ENCODE measurements around the gene RPS4Y1.
A peak's percentile ranks its signal among the peaks of the same experiment; 100 is the strongest.

Gene RPS4Y1

GRCh38 chrY:2874211-2874610 lies 32.8 kb downstream of the RPS4Y1 start:
- no peak for DNase-seq (ENCODE audit: extremely low read depth in 1 of 2, low read depth in 1 of 2)

GRCh38 chrY:2883561-2883960 lies 42.2 kb downstream of the RPS4Y1 start:
- no peak for DNase-seq (ENCODE audit: extremely low read depth in 1 of 2, low read depth in 1 of 2)

GRCh38 chrY:2885880-2886279 lies 44.5 kb downstream of the RPS4Y1 start:
- DNase-seq (ENCODE audit: extremely low read depth in 1 of 2, low read depth in 1 of 2): no peak

- no peak for DNase-seq (ENCODE audit: extremely low read depth in 1 of 2, low read depth in 1 of 2)
Measured at GRCh38 chrY:2887386-2887785, 46.0 kb downstream of the RPS4Y1 start.

GRCh38 chrY:2887955-2888354 lies 46.6 kb downstream of the RPS4Y1 start:
- DNase-seq (ENCODE audit: extremely low read depth in 1 of 2, low read depth in 1 of 2): no peak

- DNase-seq (ENCODE audit: extremely low read depth in 1 of 2, low read depth in 1 of 2): no peak
Measured at GRCh38 chrY:2893471-2893870, 52.1 kb downstream of the RPS4Y1 start.

GRCh38 chrY:2896050-2896449 lies 54.6 kb downstream of the RPS4Y1 start:
- DNase-seq (ENCODE audit: extremely low read depth in 1 of 2, low read depth in 1 of 2): no peak

GRCh38 chrY:2907356-2907755 lies 66.0 kb downstream of the RPS4Y1 start:
- no peak for DNase-seq (ENCODE audit: extremely low read depth in 1 of 2, low read depth in 1 of 2)

- DNase-seq (ENCODE audit: extremely low read depth in 1 of 2, low read depth in 1 of 2): peak in 1 of 2 donors; percentile 3
Measured at GRCh38 chrY:2913066-2913815, 71.8 kb downstream of the RPS4Y1 start.

Data from activated CD8-positive, alpha-beta memory T cell treated with anti-CD3 and anti-CD28 coated beads for 1 hour (primary cell).